Right atrium auricular region (tissue), 2 donors: ENCODE data around the gene ZNF160. TPM values are rescaled to one million over a fixed set of nuclear protein-coding genes. Genes with fewer than 3 reads are reported as not detected.
"Not testable (repeated sequence)": the region's sequence is repeated elsewhere in the genome, so short reads cannot be mapped to it uniquely, and the experiment has no call there.

Experiments used
- DNase-seq: peaks from one replicate; pipeline ENCODE4 v3.0.0-alpha.2; 2019; ENCODE audit warnings: low spot score
- H3K27ac ChIP-seq, 2 donors: fragments of 200-600 bp; sonication (generic); 1 replicate in 1 of 2; 2 replicates in 1 of 2; pipeline ENCODE4 v1.5.1; 2016 to 2019
- H3K27me3 ChIP-seq, 2 donors: fragments of 200-600 bp; sonication (generic); one replicate each; pipeline versions ENCODE4 v1.5.1 to v1.6.0; 2017 to 2019
- H3K36me3 ChIP-seq: fragments of 200-600 bp; sonication (generic); one replicate; pipeline ENCODE4 v1.5.1; 2016
- H3K4me1 ChIP-seq, 2 donors: fragments of 200-600 bp; sonication (generic); one replicate each; pipeline versions ENCODE4 v1.5.1 to v1.6.0; 2017 to 2019
- H3K4me3 ChIP-seq, 2 donors: fragments of 200-600 bp; sonication (generic); 1 replicate in 1 of 2; 2 replicates in 1 of 2; pipeline ENCODE4 v1.5.1; 2017 to 2019; ENCODE audit warnings: mild to moderate bottlenecking in 1 of 2, moderate library complexity in 1 of 2
- H3K9me3 ChIP-seq, 2 donors: fragments of 200-600 bp; sonication (generic); one replicate each; pipeline ENCODE4 v1.5.1; 2019
- CTCF ChIP-seq, 2 donors: fragments of 200-600 bp; sonication (generic); IDR thresholded peaks; one replicate each; pipeline ENCODE4 v1.5.1; 2019; ENCODE audit warnings: antibody characterized with exemption in 2 of 2
- total RNA-seq, 2 donors: library from RNA; depleted of rRNA; stranded (reverse); fragments of >200 nt; gene quantifications; one replicate each; pipeline ENCODE4 v1.1.0, GENCODE V29; 2016

Gene ZNF160
- total RNA-seq, 2 donors from 2014 or later: 16.6 to 19.2 TPM

- no peaks in the 10 kb centered on the region for H3K36me3 ChIP-seq
- H3K4me1 ChIP-seq: peaks cover 0 to 12% of the 10 kb centered on the region in 2 donors
- no peaks in the 10 kb centered on the region for H3K9me3 ChIP-seq
- no peak for DNase-seq
- peak overlapping the region; percentile 82 to 90 for H3K27ac ChIP-seq
- no peak for TF ChIP-seq CTCF (IDR thresholded peaks at IDR 0.05)
- H3K4me3 ChIP-seq: peak overlapping the region; percentile 65 to 75
- H3K27me3 ChIP-seq: no peaks in the 10 kb centered on the region
Measured at GRCh38 chr19:53131727-53132126, 28.5 kb upstream of the ZNF160 start.

DNA sequence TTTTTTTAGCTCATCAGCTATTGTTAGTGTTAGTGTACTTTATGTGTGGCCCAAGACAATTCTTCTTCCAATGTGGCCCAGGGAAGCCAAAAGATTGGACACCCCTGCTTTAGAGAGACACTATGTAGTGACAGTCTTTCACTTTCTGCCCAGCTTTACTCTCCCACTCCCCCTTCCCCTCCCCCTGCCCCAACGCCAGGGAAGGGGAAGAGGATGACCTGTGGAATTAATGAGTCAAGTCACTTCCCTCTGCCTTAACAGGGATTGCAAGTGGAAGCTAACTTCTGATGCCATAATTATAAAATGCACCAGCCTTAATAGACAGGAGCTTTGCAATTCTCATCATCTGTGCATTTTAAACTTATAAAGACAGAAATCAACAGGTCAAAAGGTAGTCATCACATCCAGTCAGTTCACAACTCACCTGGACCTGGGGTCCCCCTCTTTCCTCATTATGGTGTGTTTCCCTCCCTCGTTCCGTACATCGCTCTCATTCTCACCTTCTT, 27.9 kb upstream of the ZNF160 start:
- Histone ChIP-seq H3K4me1 (peaks cover 0 to 12% of the 10 kb centered on the region in 2 donors), H3K9me3 (no peaks in the 10 kb centered on the region), H3K27me3 (no peaks in the 10 kb centered on the region), H3K36me3 (no peaks in the 10 kb centered on the region), H3K27ac (peak overlapping the region; percentile 82 to 90), H3K4me3 (no peak overlapping the region)
- DNase-seq: no peak
- no peak for TF ChIP-seq CTCF (IDR thresholded peaks at IDR 0.05)

DNA sequence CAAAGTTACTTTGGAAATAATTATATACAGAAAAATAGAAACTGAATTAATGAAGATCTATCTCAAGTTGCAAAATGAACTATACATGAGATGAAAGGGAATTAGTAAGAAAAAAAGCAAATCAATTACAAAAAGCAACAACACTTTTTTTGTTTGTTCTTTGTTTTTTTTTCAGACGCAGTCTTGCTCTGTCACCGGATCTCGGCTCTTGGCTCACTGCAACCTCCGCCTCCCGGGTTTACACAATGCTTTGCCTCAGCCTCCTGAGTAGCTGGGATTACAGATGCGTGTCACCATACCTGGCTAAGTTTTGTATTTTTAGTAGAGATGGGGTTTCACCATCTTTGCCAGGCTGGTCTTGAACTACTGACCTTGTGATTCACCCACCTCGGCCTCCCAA, 27.3 kb upstream of the ZNF160 start:
- no peak overlapping the region for H3K4me3 ChIP-seq
- TF ChIP-seq CTCF (IDR thresholded peaks at IDR 0.05): no peak
- no peaks in the 10 kb centered on the region for H3K36me3 ChIP-seq
- no peaks in the 10 kb centered on the region for H3K27me3 ChIP-seq
- no peaks in the 10 kb centered on the region for H3K9me3 ChIP-seq
- DNase-seq: no peak
- peaks cover 0 to 12% of the 10 kb centered on the region in 2 donors for H3K4me1 ChIP-seq
- peak overlapping the region; percentile 82 to 90 for H3K27ac ChIP-seq

DNA sequence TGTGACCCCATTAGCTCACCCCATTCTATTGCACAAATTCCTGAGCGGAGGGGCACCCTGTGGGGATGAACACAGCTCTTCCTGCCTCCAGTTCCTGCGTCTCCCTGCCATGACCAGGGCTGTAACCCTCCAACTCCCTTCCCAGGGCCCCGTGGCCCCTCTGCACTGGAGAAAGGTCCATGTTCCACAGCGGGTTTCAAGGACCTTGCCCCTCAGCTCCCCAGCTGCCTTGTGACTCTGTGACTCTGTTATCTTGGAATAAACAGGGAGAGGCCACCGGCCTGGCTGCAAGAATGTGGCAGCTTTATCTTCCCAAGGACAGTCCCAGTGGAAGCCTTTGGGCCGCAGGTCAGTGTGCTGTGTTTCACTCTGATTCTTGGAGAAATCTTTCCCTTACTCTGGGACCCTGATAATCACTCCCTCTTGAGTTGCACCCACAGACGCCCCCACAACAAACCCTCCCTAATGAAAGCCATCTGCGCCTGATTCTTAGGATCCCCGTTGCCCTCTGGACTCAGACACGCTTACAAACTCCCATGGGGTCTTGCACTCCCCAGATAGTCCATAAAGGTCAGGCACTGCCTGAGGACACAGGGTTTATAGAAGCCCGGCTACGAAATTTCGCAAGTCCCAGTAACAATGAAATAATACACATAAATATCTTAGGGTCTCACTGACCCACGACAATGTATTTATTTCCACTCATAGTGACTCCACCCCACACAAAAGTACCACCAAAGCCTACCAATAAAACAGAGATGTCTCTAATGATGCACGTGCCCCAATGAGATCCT, 23.7 kb upstream of the ZNF160 start:
- Histone ChIP-seq H3K27ac (peak overlapping the region in 1 of 2 donors; percentile 39), H3K4me1 (peaks cover 0 to 10% of the 10 kb centered on the region in 2 donors)
- H3K27me3 ChIP-seq, H3K4me3 ChIP-seq, H3K9me3 ChIP-seq, DNase-seq, H3K36me3 ChIP-seq: not testable (repeated sequence)

DNA sequence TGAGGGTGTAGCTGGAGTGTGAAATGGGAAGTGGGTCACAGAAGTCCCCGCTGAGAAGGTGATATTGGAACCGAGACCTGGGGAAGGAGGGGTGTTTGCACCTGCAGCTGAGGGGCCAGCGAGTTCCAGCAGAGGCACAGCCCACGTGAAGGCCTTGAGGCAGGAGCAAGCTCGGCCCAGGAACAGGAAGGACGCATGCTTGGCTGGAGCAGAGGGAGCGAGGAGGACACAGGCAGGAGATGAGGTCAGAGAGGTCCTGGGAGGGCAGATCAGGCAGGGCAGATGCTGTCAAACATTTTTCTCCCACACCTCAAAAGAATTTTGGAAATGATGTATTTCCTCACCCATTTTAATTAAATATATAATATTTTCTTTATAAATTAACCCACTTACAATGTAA, 20.2 kb upstream of the ZNF160 start:
- Histone ChIP-seq H3K4me1 (no peaks in the 10 kb centered on the region), H3K27me3 (no peaks in the 10 kb centered on the region), H3K36me3 (peaks cover 4% of the 10 kb centered on the region), H3K9me3 (no peaks in the 10 kb centered on the region), H3K27ac (no peak overlapping the region), H3K4me3 (no peak overlapping the region)
- no peak for TF ChIP-seq CTCF (IDR thresholded peaks at IDR 0.05)
- DNase-seq: no peak

DNA sequence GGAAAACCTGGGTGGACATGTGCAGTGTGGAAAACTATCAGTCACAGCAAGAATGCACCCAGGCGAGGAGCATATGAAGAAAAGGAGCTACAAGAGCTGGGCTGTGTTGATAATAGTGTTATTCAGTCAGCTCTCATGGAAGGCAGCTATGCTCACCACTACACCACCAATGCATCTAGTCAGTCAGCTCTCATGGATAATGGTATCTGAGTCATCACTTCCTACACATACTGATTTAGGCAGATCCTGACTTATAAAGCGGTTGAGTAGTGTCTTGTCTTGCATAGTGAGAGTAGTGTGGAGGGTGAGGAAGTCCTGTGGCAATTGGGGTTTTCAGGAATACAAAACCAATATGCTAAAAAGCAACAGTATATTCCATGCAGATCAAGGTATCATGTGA, 9.1 kb upstream of the ZNF160 start:
- no peaks in the 10 kb centered on the region for H3K27me3 ChIP-seq
- no peak overlapping the region for H3K27ac ChIP-seq
- no peak for TF ChIP-seq CTCF (IDR thresholded peaks at IDR 0.05)
- H3K4me3 ChIP-seq: no peak overlapping the region
- no peak for DNase-seq
- H3K9me3 ChIP-seq: peaks cover under 1 to 3% of the 10 kb centered on the region in 2 donors
- H3K36me3 ChIP-seq: peaks cover 69% of the 10 kb centered on the region
- no peaks in the 10 kb centered on the region for H3K4me1 ChIP-seq
